OCI-LY7 (cell line): ENCODE data around the gene PPIL6. TPM values are rescaled to one million over a fixed set of nuclear protein-coding genes. Genes with fewer than 3 reads are reported as not detected.

Experiments used
- BruUV-seq: library from RNA; stranded (reverse); fragments of 400-500 nt; replicated peaks from 2 replicates; lab custom pipeline; 2021; lab: Mats Ljungman, UMichigan
- CTCF ChIA-PET: fragments of 300-600 bp; sonication (Branson Sonifier 250); formaldehyde crosslinking; loops from one replicate; lab custom pipeline; 2022; ENCODE audit warnings: antibody characterized with exemption; ENCODE audit not compliant: unreplicated experiment; lab: Charles Lee
- POLR2A ChIA-PET: fragments of 300-600 bp; sonication (Branson Sonifier 250); formaldehyde crosslinking; loops from one replicate; lab custom pipeline; 2022; ENCODE audit warnings: antibody characterized with exemption; lab: Charles Lee
- DNase-seq: peaks from one replicate; pipeline ENCODE4 v3.0.0-alpha.2; 2015; ENCODE audit warnings: low spot score
- H2AFZ ChIP-seq: fragments of 200-600 bp; sonication (generic), shearing (Covaris generic); 2 replicates; pipeline ENCODE4 v1.6.1; 2014; ENCODE audit warnings: mild to moderate bottlenecking, antibody characterized with exemption, low read length, moderate library complexity
- H3K27ac ChIP-seq: fragments of 200-600 bp; sonication (generic); 2 replicates; pipeline ENCODE4 v1.5.1; 2014; ENCODE audit warnings: mixed run types, low read depth, mild to moderate bottlenecking, moderate library complexity, low read length, inconsistent platforms; ENCODE audit not compliant: poor library complexity, severe bottlenecking
- H3K36me3 ChIP-seq: fragments of 200-600 bp; sonication (generic); 2 replicates; pipeline ENCODE4 v1.6.1; 2014; ENCODE audit warnings: mild to moderate bottlenecking, antibody characterized with exemption, low read length, moderate library complexity, mixed read lengths; ENCODE audit not compliant: insufficient read depth
- H3K4me1 ChIP-seq: fragments of 200-600 bp; sonication (generic); 2 replicates; pipeline ENCODE4 v1.5.1; 2014; ENCODE audit warnings: mild to moderate bottlenecking, low read length; ENCODE audit not compliant: insufficient read depth, poor library complexity, severe bottlenecking
- H3K4me2 ChIP-seq: fragments of 200-600 bp; sonication (generic); 2 replicates; pipeline ENCODE4 v1.6.1; 2014; ENCODE audit warnings: mild to moderate bottlenecking, low read length
- H3K4me3 ChIP-seq: fragments of 200-600 bp; sonication (generic); 2 replicates; pipeline ENCODE4 v1.5.1; 2014; ENCODE audit warnings: mild to moderate bottlenecking, low read depth, low read length; ENCODE audit not compliant: poor library complexity, severe bottlenecking
- H3K79me2 ChIP-seq: fragments of 200-600 bp; sonication (generic); 2 replicates; pipeline ENCODE4 v1.6.1; 2016; ENCODE audit warnings: low read depth, mild to moderate bottlenecking, low read length, moderate library complexity, mixed read lengths; ENCODE audit not compliant: insufficient read depth
- H3K9me2 ChIP-seq: fragments of 200-600 bp; sonication (generic); 2 replicates; pipeline ENCODE4 v1.6.1; 2016; ENCODE audit warnings: mild to moderate bottlenecking, low read length, mixed read lengths; ENCODE audit not compliant: insufficient read depth
- H3K9me3 ChIP-seq: fragments of 200-600 bp; sonication (generic); 2 replicates; pipeline ENCODE4 v1.6.1; 2014; ENCODE audit warnings: mild to moderate bottlenecking, mixed run types, low read length, mixed read lengths
- H4K20me1 ChIP-seq: fragments of 200-600 bp; sonication (generic); 2 replicates; pipeline ENCODE4 v1.6.1; 2014; ENCODE audit warnings: mild to moderate bottlenecking, antibody characterized with exemption, low read length, moderate library complexity, mixed read lengths; ENCODE audit not compliant: insufficient read depth
- CTCF ChIP-seq: fragments of 200-600 bp; sonication (generic); conservative IDR thresholded peaks from 2 replicates; pipeline ENCODE4 v1.5.1; 2014; ENCODE audit warnings: mild to moderate bottlenecking, antibody characterized with exemption, low read length, moderate library complexity, mixed read lengths
- EZH2phosphoT487 ChIP-seq: fragments of 200-600 bp; sonication (generic); IDR thresholded peaks from 2 replicates; pipeline ENCODE4 v1.6.1; 2018; ENCODE audit warnings: low read depth, borderline replicate concordance, mild to moderate bottlenecking, mixed run types, antibody characterized with exemption, low read length, moderate library complexity, mixed read lengths
- intact Hi-C: fragments of 100-400 bp; cut with micrococcal nuclease; formaldehyde crosslinking; loops from one replicate; pipeline ENCODE4 v1.10.0; 2022; ENCODE audit not compliant: unreplicated experiment
- total RNA-seq, 2 experiments: library from RNA; depleted of rRNA in 1 of 2; stranded (reverse); fragments of >200 nt in 1 of 2; shearing (Covaris generic) in 1 of 2; gene quantifications; 2 replicates each; pipeline ENCODE4 v1.2.3, GENCODE V29; 2014 to 2022

Gene PPIL6
- total RNA-seq, 2 experiments from 2014 or later, result 1.6 to 1.7 TPM

- no TSS peak for BruUV-seq
- no peak overlapping the region for H3K4me2 ChIP-seq
- no peak overlapping the region for H2AFZ ChIP-seq
- H3K4me1 ChIP-seq, result no peaks in the 10 kb centered on the region
- CTCF ChIA-PET, result no interaction called here
- H3K4me3 ChIP-seq, result no peak overlapping the region
- H3K27ac ChIP-seq, result no peak overlapping the region
- POLR2A ChIA-PET, result interaction anchor here (0.7 to 1.4 kb wide), 3 partner anchors 9 to 95 kb away, joined by 3 read pairs; partner anchors contain the start of gene CD164
- TF ChIP-seq EZH2phosphoT487, result no peak
- TF ChIP-seq CTCF, result no peak
- no peak for DNase-seq
- intact Hi-C loops, result no loop called here
- H3K9me2 ChIP-seq, result no peaks in the 10 kb centered on the region
- no peaks in the 10 kb centered on the region; the same call in 1 of the 2 replicates for H3K9me3 ChIP-seq
- no peaks in the 10 kb centered on the region for H3K79me2 ChIP-seq
- H3K36me3 ChIP-seq, result peaks cover 81% of the 10 kb centered on the region
- H4K20me1 ChIP-seq, result no peaks in the 10 kb centered on the region
Measured at GRCh38 chr6:109359248-109359647, 81.2 kb downstream of the PPIL6 start.

GRCh38 chr6:109358204-109358603 is 82.2 kb downstream of the PPIL6 start:
- no peak overlapping the region for H3K4me3 ChIP-seq
- H3K9me3 ChIP-seq, result no peaks in the 10 kb centered on the region; the same call in 1 of the 2 replicates
- H4K20me1 ChIP-seq, result no peaks in the 10 kb centered on the region
- no TSS peak for BruUV-seq
- ChIA-PET CTCF (no interaction called here), POLR2A (interaction anchor here (1.4 kb wide), 1 partner anchor 10 kb away, joined by 3 read pairs; no protein-coding TSS in a partner anchor)
- peaks cover 70% of the 10 kb centered on the region for H3K36me3 ChIP-seq
- H3K79me2 ChIP-seq, result no peaks in the 10 kb centered on the region
- no peak for TF ChIP-seq CTCF
- TF ChIP-seq EZH2phosphoT487, result no peak
- no peak overlapping the region for H3K27ac ChIP-seq
- intact Hi-C loops, result no loop called here
- H2AFZ ChIP-seq, result no peak overlapping the region
- DNase-seq, result no peak
- no peaks in the 10 kb centered on the region for H3K4me1 ChIP-seq
- H3K4me2 ChIP-seq, result no peak overlapping the region
- H3K9me2 ChIP-seq, result no peaks in the 10 kb centered on the region

GRCh38 chr6:109356237-109356636 is 84.2 kb downstream of the PPIL6 start:
- H3K27ac ChIP-seq, result no peak overlapping the region
- H3K9me3 ChIP-seq, result no peaks in the 10 kb centered on the region; the same call in 1 of the 2 replicates
- POLR2A ChIA-PET, result interaction anchor here (1.3 kb wide), 1 partner anchor 14 kb away, joined by 5 read pairs; no protein-coding TSS in a partner anchor
- H3K4me1 ChIP-seq, result no peaks in the 10 kb centered on the region
- TF ChIP-seq CTCF, result no peak
- no peak for TF ChIP-seq EZH2phosphoT487
- no peak overlapping the region for H3K4me3 ChIP-seq
- DNase-seq, result no peak
- H3K9me2 ChIP-seq, result no peaks in the 10 kb centered on the region
- no peak overlapping the region for H2AFZ ChIP-seq
- no TSS peak for BruUV-seq
- H4K20me1 ChIP-seq, result no peaks in the 10 kb centered on the region
- no peaks in the 10 kb centered on the region for H3K79me2 ChIP-seq
- peaks cover 53% of the 10 kb centered on the region for H3K36me3 ChIP-seq
- H3K4me2 ChIP-seq, result no peak overlapping the region
- intact Hi-C loops, result no loop called here
- CTCF ChIA-PET, result no interaction called here
